Activated T-helper 2 cell treated with anti-CD3 and anti-CD28 coated beads, Interferon-gamma antibody, Interleukin-2, Interleukin-4, amounts not matched to agents 10 μg/mL and 5 μg/mL and 100 μg/mL, durations not matched to agents 14 hours and 24 hours and 36 hours (primary cell): Measurements from ENCODE around the gene STK26. TPM values are rescaled to one million over a fixed set of nuclear protein-coding genes. Genes with fewer than 3 reads are reported as not detected.

Source experiments
- DNase-seq: peaks from one replicate; pipeline ENCODE4 v3.0.0; 2021; ENCODE audit warnings: low spot score
- H3K27ac Mint-ChIP-seq: one replicate; pipeline ENCODE4 v1.8.0; 2021; ENCODE audit warnings: mixed read lengths
- H3K27me3 Mint-ChIP-seq: one replicate; pipeline ENCODE4 v1.8.0; 2021; ENCODE audit warnings: low read depth, mixed read lengths
- H3K36me3 Mint-ChIP-seq: one replicate; pipeline ENCODE4 v1.8.0; 2021; ENCODE audit warnings: low read depth, mixed read lengths
- H3K4me1 Mint-ChIP-seq: one replicate; pipeline ENCODE4 v1.8.0; 2021; ENCODE audit warnings: low read depth, mixed read lengths
- H3K4me3 Mint-ChIP-seq: one replicate; pipeline ENCODE4 v1.8.0; 2021; ENCODE audit warnings: low read depth, mild to moderate bottlenecking, moderate library complexity, mixed read lengths
- H3K9me3 Mint-ChIP-seq: one replicate; pipeline ENCODE4 v1.8.0; 2021; ENCODE audit warnings: mixed read lengths
- intact Hi-C: fragments of 100-400 bp; cut with micrococcal nuclease; formaldehyde crosslinking; loops from one replicate; pipeline ENCODE4 v1.15.1; 2023
- total RNA-seq: library from RNA; stranded (reverse); gene quantifications from 2 replicates; pipeline ENCODE4 v1.2.3, GENCODE V29; 2022

The STK26 gene
- total RNA-seq, 1 donor from 2014 or later = 115 TPM

- H3K4me1 Mint-ChIP-seq = no peaks in the 10 kb centered on the region
- H3K27ac Mint-ChIP-seq = no peak overlapping the region
- H3K4me3 Mint-ChIP-seq = no peak overlapping the region
- DNase-seq = no peak
- no peaks in the 10 kb centered on the region for H3K27me3 Mint-ChIP-seq
- H3K9me3 Mint-ChIP-seq = no peaks in the 10 kb centered on the region
- H3K36me3 Mint-ChIP-seq = no peaks in the 10 kb centered on the region
- intact Hi-C loops = no loop called here
Observed at GRCh38 chrX:132115792-132116191, 92.7 kb downstream of the STK26 start.

GRCh38 chrX:132118358-132118757 is 95.3 kb downstream of the STK26 start:
- Mint-ChIP-seq H3K4me3 (no peak overlapping the region), H3K9me3 (no peaks in the 10 kb centered on the region), H3K36me3 (no peaks in the 10 kb centered on the region), H3K27ac (no peak overlapping the region), H3K4me1 (no peaks in the 10 kb centered on the region), H3K27me3 (no peaks in the 10 kb centered on the region)
- intact Hi-C loops = no loop called here
- no peak for DNase-seq

GRCh38 chrX:132119283-132119682 is 96.2 kb downstream of the STK26 start:
- Mint-ChIP-seq H3K36me3 (no peaks in the 10 kb centered on the region), H3K4me3 (no peak overlapping the region), H3K27me3 (no peaks in the 10 kb centered on the region), H3K27ac (no peak overlapping the region), H3K9me3 (no peaks in the 10 kb centered on the region), H3K4me1 (no peaks in the 10 kb centered on the region)
- intact Hi-C loops = no loop called here
- DNase-seq = no peak

GRCh38 chrX:132119821-132120515 is 96.9 kb downstream of the STK26 start:
- Mint-ChIP-seq H3K4me3 (no peak overlapping the region), H3K27ac (no peak overlapping the region), H3K4me1 (no peaks in the 10 kb centered on the region), H3K9me3 (no peaks in the 10 kb centered on the region), H3K27me3 (no peaks in the 10 kb centered on the region), H3K36me3 (no peaks in the 10 kb centered on the region)
- no peak for DNase-seq
- intact Hi-C loops = no loop called here

GRCh38 chrX:132120913-132121312 is 97.8 kb downstream of the STK26 start:
- H3K36me3 Mint-ChIP-seq = no peaks in the 10 kb centered on the region
- no peaks in the 10 kb centered on the region for H3K27me3 Mint-ChIP-seq
- no peak for DNase-seq
- no peak overlapping the region for H3K27ac Mint-ChIP-seq
- H3K9me3 Mint-ChIP-seq = no peaks in the 10 kb centered on the region
- H3K4me3 Mint-ChIP-seq = no peak overlapping the region
- H3K4me1 Mint-ChIP-seq = no peaks in the 10 kb centered on the region
- intact Hi-C loops = no loop called here

Other genes with a start within 250 kb of the STK26 start
- gene FRMD7, start 104.7 kb downstream of the STK26 start, total RNA-seq = not detected in 2 replicates
- gene RAP2C, start 196.1 kb downstream of the STK26 start, total RNA-seq = 40.1 and 42.1 TPM in 2 replicates